Erythroblast (primary cell): ENCODE results near the gene SV2C.

Experiments used
- GATA1 ChIP-seq: IDR thresholded peaks from 2 replicates; pipeline ENCODE4 v1.6.1; 2011; ENCODE audit warnings: low read depth, mild to moderate bottlenecking, control low read depth, low read length, moderate library complexity
- POLR2A ChIP-seq: IDR thresholded peaks from 2 replicates; pipeline ENCODE4 v1.6.1; 2011; ENCODE audit warnings: mild to moderate bottlenecking, low read length

- TF ChIP-seq POLR2A (no peak), GATA1 (no peak)
These were observed 227.0 kb downstream of the SV2C start for GRCh38 chr5:76310208-76310607.
